GM20000 (cell line): Measurements from ENCODE around the gene POLE3.
"Not testable (repeated sequence)": the region's sequence is repeated elsewhere in the genome, so short reads cannot be mapped to it uniquely, and the experiment has no call there.

Experiments
- DNase-seq: peaks from one replicate; pipeline ENCODE4 v3.0.0; 2012; ENCODE audit warnings: low spot score
- TF ChIP-seq, protein P1 (sequence below): IDR thresholded peaks from 2 replicates; pipeline ENCODE4 v1.5.1; 2012; ENCODE audit warnings: mild to moderate bottlenecking, control low read depth; ENCODE audit errors: extremely low read depth, missing control alignments

The POLE3 gene

DNA sequence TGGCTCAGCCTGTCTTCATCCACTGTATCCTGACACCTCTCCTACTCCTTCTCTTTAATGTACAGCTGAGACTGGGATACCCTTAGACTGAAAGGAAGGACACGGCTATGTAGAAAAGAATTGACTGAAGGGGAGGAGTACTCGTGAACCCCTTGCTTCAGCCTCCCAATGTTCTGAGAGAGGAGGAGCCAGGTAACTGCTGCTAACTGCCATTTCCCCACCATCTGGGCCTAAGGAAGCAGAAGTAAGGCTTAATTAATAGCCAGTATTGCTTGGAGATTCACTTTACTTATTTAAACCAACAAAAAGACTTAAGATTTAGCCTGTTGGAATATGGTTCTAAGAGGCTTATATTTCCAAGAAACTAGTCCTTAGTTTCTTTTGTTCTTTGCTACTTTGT lies 34.3 kb upstream of the POLE3 start:
- TF ChIP-seq, protein P1, sequence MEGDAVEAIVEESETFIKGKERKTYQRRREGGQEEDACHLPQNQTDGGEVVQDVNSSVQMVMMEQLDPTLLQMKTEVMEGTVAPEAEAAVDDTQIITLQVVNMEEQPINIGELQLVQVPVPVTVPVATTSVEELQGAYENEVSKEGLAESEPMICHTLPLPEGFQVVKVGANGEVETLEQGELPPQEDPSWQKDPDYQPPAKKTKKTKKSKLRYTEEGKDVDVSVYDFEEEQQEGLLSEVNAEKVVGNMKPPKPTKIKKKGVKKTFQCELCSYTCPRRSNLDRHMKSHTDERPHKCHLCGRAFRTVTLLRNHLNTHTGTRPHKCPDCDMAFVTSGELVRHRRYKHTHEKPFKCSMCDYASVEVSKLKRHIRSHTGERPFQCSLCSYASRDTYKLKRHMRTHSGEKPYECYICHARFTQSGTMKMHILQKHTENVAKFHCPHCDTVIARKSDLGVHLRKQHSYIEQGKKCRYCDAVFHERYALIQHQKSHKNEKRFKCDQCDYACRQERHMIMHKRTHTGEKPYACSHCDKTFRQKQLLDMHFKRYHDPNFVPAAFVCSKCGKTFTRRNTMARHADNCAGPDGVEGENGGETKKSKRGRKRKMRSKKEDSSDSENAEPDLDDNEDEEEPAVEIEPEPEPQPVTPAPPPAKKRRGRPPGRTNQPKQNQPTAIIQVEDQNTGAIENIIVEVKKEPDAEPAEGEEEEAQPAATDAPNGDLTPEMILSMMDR: no peak

DNA sequence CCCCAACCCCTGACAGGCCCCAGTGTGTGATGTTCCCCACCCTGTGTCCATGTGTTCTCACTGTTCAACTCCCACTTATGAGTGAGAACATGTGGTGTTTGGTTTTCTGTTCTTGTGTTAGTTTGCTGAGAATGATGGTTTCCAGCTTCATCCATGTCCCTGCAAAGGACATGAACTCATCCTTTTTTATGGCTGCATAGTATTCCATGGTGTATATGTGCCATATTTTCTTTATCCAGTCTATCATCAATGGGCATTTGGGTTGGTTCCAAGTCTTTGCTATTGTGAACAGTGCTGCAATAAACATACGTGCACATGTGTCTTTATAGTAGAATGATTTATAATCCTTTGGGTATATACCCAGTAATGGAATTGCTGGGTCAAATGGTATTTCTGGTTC lies 27.2 kb upstream of the POLE3 start:
- DNase-seq: not testable (repeated sequence)

More for the DNA sequence above, 34.3 kb upstream of the POLE3 start:
- DNase-seq: no peak

DNA sequence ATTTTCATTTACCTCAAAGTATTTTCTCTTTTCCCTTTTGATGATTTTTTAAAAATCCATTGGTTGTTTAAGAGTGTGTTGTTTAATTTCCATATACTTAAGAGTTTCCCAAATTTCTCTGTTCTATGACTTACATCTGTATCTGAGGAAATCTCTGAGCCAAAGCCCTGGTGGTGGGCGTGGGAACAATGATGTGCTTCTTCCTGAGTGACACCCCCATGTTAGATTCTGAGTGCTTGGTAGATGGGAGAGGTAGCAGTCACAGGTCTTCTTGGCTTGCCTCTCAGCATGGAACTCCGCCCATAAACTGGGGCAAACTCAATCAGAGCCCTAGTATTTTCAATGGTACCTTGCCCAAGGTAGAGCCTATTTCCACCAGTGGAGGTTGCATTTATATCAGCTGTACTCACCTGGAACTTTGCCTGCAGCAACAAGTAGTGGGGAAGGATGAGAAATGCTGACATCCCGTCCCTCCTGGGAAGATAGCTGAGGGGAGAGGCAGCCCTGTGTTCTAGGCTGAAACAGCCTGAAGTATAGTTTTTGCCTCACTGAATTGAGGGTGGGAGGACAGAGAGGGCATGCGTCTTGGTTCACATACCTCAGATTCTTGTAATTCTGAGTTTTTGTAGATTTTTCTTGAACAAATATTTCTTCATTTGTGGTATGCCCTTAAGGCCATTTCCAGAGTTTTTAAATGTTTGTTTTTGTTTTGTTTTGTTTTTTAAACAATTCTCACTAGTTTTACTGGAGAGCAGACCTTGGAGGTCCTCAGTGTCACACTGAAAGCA lies 26.4 kb upstream of the POLE3 start:
- TF ChIP-seq, protein P1: no peak
- DNase-seq: no peak

DNA sequence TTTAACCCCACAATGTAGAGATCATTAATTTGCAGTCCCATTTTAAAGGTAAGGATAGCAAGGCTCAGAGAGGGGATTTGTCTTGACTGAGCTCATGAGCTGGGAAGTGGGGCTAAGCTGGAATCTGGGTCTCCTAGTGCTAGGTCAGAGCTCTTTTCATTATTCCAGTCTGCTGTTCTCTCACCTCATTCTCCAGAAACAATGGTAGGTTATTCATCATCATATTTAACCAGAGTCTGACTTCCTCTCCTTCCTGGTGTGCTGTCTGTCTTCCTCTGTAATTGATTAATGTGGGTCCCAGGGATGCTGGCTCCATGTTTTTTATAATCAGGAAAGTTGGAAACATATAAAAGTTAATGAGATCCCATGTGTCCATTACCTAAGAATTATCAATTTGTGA lies 20.7 kb upstream of the POLE3 start:
- no peak for DNase-seq
- TF ChIP-seq, protein P1: no peak

- DNase-seq: no peak
- TF ChIP-seq, protein P1: no peak
These were observed 17.7 kb upstream of the POLE3 start for GRCh38 chr9:113428062-113428615.

GRCh38 chr9:113427629-113428028 lies 17.2 kb upstream of the POLE3 start:
- TF ChIP-seq, protein P1: no peak
- no peak for DNase-seq

DNA sequence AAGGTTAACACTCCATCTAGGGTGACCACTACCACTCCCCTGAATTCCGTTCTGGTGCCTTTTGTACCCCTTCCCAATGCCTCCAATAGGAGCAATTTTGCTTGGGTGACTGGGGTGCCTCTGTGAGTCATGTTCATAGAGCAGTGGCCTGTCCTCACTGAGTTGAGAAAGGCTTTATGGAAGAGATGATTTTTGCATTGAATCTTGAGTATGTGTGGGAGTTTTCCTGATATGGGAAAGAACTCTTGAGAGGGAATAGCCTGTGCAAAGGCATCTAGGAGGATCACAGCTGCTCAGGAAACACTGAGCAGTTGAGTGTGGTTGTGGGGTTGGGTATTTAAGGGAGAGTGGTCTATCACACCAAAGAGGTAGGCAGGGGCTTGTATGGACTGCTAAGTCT lies 16.2 kb upstream of the POLE3 start:
- DNase-seq: no peak
- TF ChIP-seq, protein P1: no peak

- TF ChIP-seq, protein P1: no peak
- DNase-seq: no peak
These were observed 14.6 kb upstream of the POLE3 start for GRCh38 chr9:113425072-113425471.
